Activated CD4-positive, alpha-beta T cell treated with anti-CD3 and anti-CD28 coated beads for 36 hours (primary cell): ENCODE results near the gene RBM15B. TPM values are rescaled to one million over a fixed set of nuclear protein-coding genes. Genes with fewer than 3 reads are reported as not detected.
A peak's percentile ranks its signal among the peaks of the same experiment; 100 is the strongest.

Source experiments
- ATAC-seq: fragments of 200-7000 bp; cut with Tn5 transposase; one replicate; pipeline ENCODE4 v1.10.0; 2021; ENCODE audit warnings: mild to moderate bottlenecking, moderate library complexity
- CTCF ChIA-PET: fragments of 350-600 bp; sonication (Branson Sonifier 250); formaldehyde crosslinking; loops from one replicate; lab custom pipeline; 2021; ENCODE audit warnings: antibody characterized with exemption; lab: Charles Lee
- POLR2A ChIA-PET: fragments of 350-600 bp; sonication (Branson Sonifier 250); formaldehyde crosslinking; loops from one replicate; lab custom pipeline; 2021; ENCODE audit warnings: antibody characterized with exemption, inconsistent platforms; lab: Charles Lee
- DNase-seq: peaks from one replicate; pipeline ENCODE4 v3.0.0-alpha.2; 2020
- H3K27ac Mint-ChIP-seq: one replicate; pipeline ENCODE4 v1.8.0; 2021; ENCODE audit warnings: mixed read lengths
- H3K27me3 Mint-ChIP-seq: one replicate; pipeline ENCODE4 v1.8.0; 2021; ENCODE audit warnings: mixed read lengths
- H3K36me3 Mint-ChIP-seq: one replicate; pipeline ENCODE4 v1.8.0; 2021; ENCODE audit warnings: low read depth, mixed read lengths
- H3K4me1 Mint-ChIP-seq: one replicate; pipeline ENCODE4 v1.8.0; 2021; ENCODE audit warnings: mixed read lengths
- H3K4me3 Mint-ChIP-seq: one replicate; pipeline ENCODE4 v1.8.0; 2021; ENCODE audit warnings: mild to moderate bottlenecking, moderate library complexity, mixed read lengths
- H3K9me3 Mint-ChIP-seq: one replicate; pipeline ENCODE4 v1.8.0; 2021; ENCODE audit warnings: low read depth, mixed read lengths
- intact Hi-C, 2 experiments: fragments of 100-400 bp; cut with DNase I in 1 of 2; cut with micrococcal nuclease in 1 of 2; formaldehyde crosslinking; loops; one replicate each; pipeline versions ENCODE4 v1.14.2 to v1.15.1; 2022 to 2024; cut with DNase I, micrococcal nuclease
- total RNA-seq, 2 experiments: library from RNA; stranded (reverse); gene quantifications; one replicate each; pipeline ENCODE4 v1.2.3, GENCODE V29; 2021

Gene RBM15B
- total RNA-seq, 2 experiments from 2014 or later, result 20.9 to 21.5 TPM

- Mint-ChIP-seq H3K9me3 (no peaks in the 10 kb centered on the region), H3K27me3 (no peaks in the 10 kb centered on the region), H3K4me3 (no peak overlapping the region), H3K4me1 (peaks cover 19% of the 10 kb centered on the region), H3K27ac (no peak overlapping the region), H3K36me3 (peaks cover 7% of the 10 kb centered on the region)
- ATAC-seq (no peak), DNase-seq (no peak)
- POLR2A ChIA-PET, result no interaction called here
- intact Hi-C loops, result loop anchor here (10.0 kb wide), 4 partner anchors 425 to 1155 kb away; partner anchors contain the start of genes DOCK3 (in 1 of the 2), NT5DC2 (in 1 of the 2), POC1A (in 1 of the 2) and UQCC5 (in 1 of the 2)
- CTCF ChIA-PET, result interaction anchor here (0.7 to 1.3 kb wide), 2 partner anchors 9 to 764 kb away, joined by 3 to 6 read pairs; no protein-coding TSS in a partner anchor
These were observed 11.2 kb upstream of the RBM15B start for GRCh38 chr3:51379746-51380455.

- POLR2A ChIA-PET, result no interaction called here
These were observed 10.3 kb upstream of the RBM15B start for GRCh38 chr3:51380601-51381332.

GRCh38 chr3:51381333-51381705, 9.8 kb upstream of the RBM15B start:
- ATAC-seq (no peak), DNase-seq (no peak)
- intact Hi-C loops, result loop anchor here (10.0 kb wide), 4 partner anchors 423 to 1153 kb away; partner anchors contain the start of genes DOCK3 (in 1 of the 2), NT5DC2 (in 1 of the 2), POC1A (in 1 of the 2) and UQCC5 (in 1 of the 2)
- Mint-ChIP-seq H3K9me3 (no peaks in the 10 kb centered on the region), H3K4me1 (peaks cover 26% of the 10 kb centered on the region), H3K27ac (no peak overlapping the region), H3K4me3 (no peak overlapping the region), H3K27me3 (no peaks in the 10 kb centered on the region), H3K36me3 (peaks cover 16% of the 10 kb centered on the region)
- ChIA-PET CTCF (no interaction called here), POLR2A (no interaction called here)

More at GRCh38 chr3:51380601-51381332, 10.3 kb upstream of the RBM15B start:
- H3K9me3 Mint-ChIP-seq, result no peaks in the 10 kb centered on the region
- H3K4me3 Mint-ChIP-seq, result no peak overlapping the region
- H3K27ac Mint-ChIP-seq, result no peak overlapping the region
- intact Hi-C loops, result loop anchor here (10.0 kb wide), 4 partner anchors 424 to 1154 kb away; partner anchors contain the start of genes DOCK3 (in 1 of the 2), NT5DC2 (in 1 of the 2), POC1A (in 1 of the 2) and UQCC5 (in 1 of the 2)
- CTCF ChIA-PET, result interaction anchor here (0.7 kb wide), 1 partner anchor 765 kb away, joined by 3 read pairs; no protein-coding TSS in a partner anchor
- ATAC-seq (no peak), DNase-seq (no peak)
- no peaks in the 10 kb centered on the region for H3K27me3 Mint-ChIP-seq
- peaks cover 21% of the 10 kb centered on the region for H3K4me1 Mint-ChIP-seq
- H3K36me3 Mint-ChIP-seq, result peaks cover 11% of the 10 kb centered on the region

GRCh38 chr3:51382076-51382745, 8.9 kb upstream of the RBM15B start:
- H3K4me1 Mint-ChIP-seq, result peaks cover 34% of the 10 kb centered on the region
- ChIA-PET CTCF (no interaction called here), POLR2A (no interaction called here)
- H3K9me3 Mint-ChIP-seq, result no peaks in the 10 kb centered on the region
- H3K27ac Mint-ChIP-seq, result no peak overlapping the region
- H3K36me3 Mint-ChIP-seq, result peaks cover 24% of the 10 kb centered on the region
- ATAC-seq, result no peak
- intact Hi-C loops, result loop anchor here (10.0 kb wide), 4 partner anchors 423 to 1153 kb away; partner anchors contain the start of genes DOCK3 (in 1 of the 2), NT5DC2 (in 1 of the 2), POC1A (in 1 of the 2) and UQCC5 (in 1 of the 2)
- no peak overlapping the region for H3K4me3 Mint-ChIP-seq
- H3K27me3 Mint-ChIP-seq, result no peaks in the 10 kb centered on the region
- DNase-seq, result no peak

GRCh38 chr3:51382947-51383578, 8.0 kb upstream of the RBM15B start:
- no peaks in the 10 kb centered on the region for H3K27me3 Mint-ChIP-seq
- ChIA-PET POLR2A (no interaction called here), CTCF (interaction anchor here (0.6 to 0.7 kb wide), 3 partner anchors 287 to 751 kb away, joined by 3 to 4 read pairs (median 3); no protein-coding TSS in a partner anchor)
- peaks cover 31% of the 10 kb centered on the region for H3K36me3 Mint-ChIP-seq
- no peaks in the 10 kb centered on the region for H3K9me3 Mint-ChIP-seq
- H3K4me1 Mint-ChIP-seq, result peaks cover 42% of the 10 kb centered on the region
- ATAC-seq (no peak), DNase-seq (no peak)
- intact Hi-C loops, result loop anchor here (10.0 kb wide), 4 partner anchors 422 to 1152 kb away; partner anchors contain the start of genes DOCK3 (in 1 of the 2), NT5DC2 (in 1 of the 2), POC1A (in 1 of the 2) and UQCC5 (in 1 of the 2)
- H3K27ac Mint-ChIP-seq, result peak overlapping the region; percentile 71
- peak overlapping the region; percentile 93 for H3K4me3 Mint-ChIP-seq

GRCh38 chr3:51384055-51384725, 6.9 kb upstream of the RBM15B start:
- intact Hi-C loops, result loop anchor here (2.0 to 10.0 kb wide), 8 partner anchors 417 to 1151 kb away; partner anchors contain the start of genes HEMK1 (in 2 of the 2), DOCK3 (in 1 of the 2), HYAL3 (in 1 of the 2) and MAPKAPK3 (in 1 of the 2)
- ChIA-PET POLR2A (interaction anchor here (0.6 to 2.1 kb wide), 4 partner anchors 9 to 589 kb away, joined by 3 to 15 read pairs (median 3); partner anchors contain the start of genes ABHD14B and DCAF1), CTCF (interaction anchor here (1.2 to 1.6 kb wide), 2 partner anchors 12 to 50 kb away, joined by 4 to 6 read pairs; no protein-coding TSS in a partner anchor)
- H3K27ac Mint-ChIP-seq, result peak overlapping the region; percentile 99
- H3K9me3 Mint-ChIP-seq, result no peaks in the 10 kb centered on the region
- H3K27me3 Mint-ChIP-seq, result no peaks in the 10 kb centered on the region
- peak; percentile 41 for DNase-seq
- H3K4me3 Mint-ChIP-seq, result peak overlapping the region; percentile 93
- H3K36me3 Mint-ChIP-seq, result peaks cover 40% of the 10 kb centered on the region
- peak; percentile 8 for ATAC-seq
- H3K4me1 Mint-ChIP-seq, result peaks cover 44% of the 10 kb centered on the region

GRCh38 chr3:51384726-51385473, 6.2 kb upstream of the RBM15B start, which contains the start of gene MANF:
Gene MANF (plus strand): TSS chr3:51385291. CDS start chr3:51385343, 52 bp downstream.
- intact Hi-C loops, result loop anchor here (1.0 to 10.0 kb wide), 18 partner anchors 114 to 1150 kb away; partner anchors contain the start of genes HEMK1 (in 2 of the 2), TEX264 (in 2 of the 2), DCAF1 (in 1 of the 2) and DOCK3 (in 1 of the 2)
- ChIA-PET POLR2A (interaction anchor here (0.6 to 2.1 kb wide), 10 partner anchors 9 to 882 kb away, joined by 3 to 15 read pairs (median 3); partner anchors contain the start of genes ABHD14B, DCAF1 and HEMK1), CTCF (interaction anchor here (0.8 to 2.1 kb wide), 6 partner anchors 13 to 768 kb away, joined by 3 to 9 read pairs (median 4); partner anchors contain the start of gene MAPKAPK3)
- Mint-ChIP-seq H3K27me3 (no peaks in the 10 kb centered on the region), H3K9me3 (no peaks in the 10 kb centered on the region), H3K27ac (peak within 1 kb of the TSS; percentile 99), H3K4me3 (peak within 1 kb of the TSS; percentile 93), H3K36me3 (peaks cover 43% of the 10 kb centered on the region), H3K4me1 (peaks cover 46% of the 10 kb centered on the region)
- ATAC-seq (peak; percentile 97), DNase-seq (peak; percentile 99)

- H3K36me3 Mint-ChIP-seq, result peaks cover 43% of the 10 kb centered on the region
- H3K9me3 Mint-ChIP-seq, result no peaks in the 10 kb centered on the region
- peak overlapping the region; percentile 93 for H3K4me3 Mint-ChIP-seq
- H3K27me3 Mint-ChIP-seq, result no peaks in the 10 kb centered on the region
- intact Hi-C loops, result loop anchor here (1.0 to 10.0 kb wide), 18 partner anchors 114 to 1149 kb away; partner anchors contain the start of genes HEMK1 (in 2 of the 2), TEX264 (in 2 of the 2), DCAF1 (in 1 of the 2) and DOCK3 (in 1 of the 2)
- H3K27ac Mint-ChIP-seq, result peak overlapping the region; percentile 93
- ATAC-seq (no peak), DNase-seq (peak; percentile 40)
- ChIA-PET POLR2A (interaction anchor here (0.5 to 2.1 kb wide), 8 partner anchors 8 to 883 kb away, joined by 3 to 15 read pairs (median 3); partner anchors contain the start of genes DCAF1 and HEMK1), CTCF (interaction anchor here (0.8 to 2.1 kb wide), 8 partner anchors 14 to 769 kb away, joined by 3 to 9 read pairs (median 4); partner anchors contain the start of gene MAPKAPK3)
- peaks cover 54% of the 10 kb centered on the region for H3K4me1 Mint-ChIP-seq
These were observed 5.4 kb upstream of the RBM15B start for GRCh38 chr3:51385621-51386091.
